SH-SY5Y (cell line): Measurements from ENCODE around the gene ATG9B.

ENCODE experiments used
- GATA2 ChIP-seq: IDR thresholded peaks from 2 replicates; pipeline ENCODE4 v1.6.1; 2011; ENCODE audit warnings: mild to moderate bottlenecking, low read depth, low read length
- GATA3 ChIP-seq: IDR thresholded peaks from 2 replicates; pipeline ENCODE4 v1.6.1; 2011; ENCODE audit warnings: low read depth, mild to moderate bottlenecking, low read length, moderate library complexity

The ATG9B gene

GRCh38 chr7:151047976-151048815, 23.9 kb upstream of the ATG9B start, which contains the start of gene ASIC3:
Gene ASIC3, plus strand, starts transcription at chr7:151048531. Its CDS starts 355 bp downstream, at chr7:151048886.
- TF ChIP-seq GATA3 (no peak), GATA2 (no peak)

GRCh38 chr7:151046603-151047573, 22.6 kb upstream of the ATG9B start:
- TF ChIP-seq GATA2 (peak; percentile 61), GATA3 (no peak)

- no peak for TF ChIP-seq GATA2
- no peak for TF ChIP-seq GATA3
These were observed 21.7 kb upstream of the ATG9B start for GRCh38 chr7:151045967-151046366.

- no peak for TF ChIP-seq GATA3
These were observed 21.0 kb upstream of the ATG9B start for GRCh38 chr7:151045262-151045661.

GRCh38 chr7:151043959-151044358, 19.7 kb upstream of the ATG9B start:
- TF ChIP-seq GATA2 (no peak), GATA3 (no peak)

GRCh38 chr7:151040616-151041375, 16.5 kb upstream of the ATG9B start:
- TF ChIP-seq GATA3 (no peak), GATA2 (no peak)

GRCh38 chr7:151039850-151040548, 15.7 kb upstream of the ATG9B start:
- TF ChIP-seq GATA3 = no peak
- TF ChIP-seq GATA2 = no peak

GRCh38 chr7:151038951-151039849, 14.9 kb upstream of the ATG9B start:
- TF ChIP-seq GATA2 (peak; percentile 23; the same call in 1 of the 2 replicates), GATA3 (no peak)

- TF ChIP-seq GATA2 (no peak), GATA3 (no peak)
These were observed 11.6 kb upstream of the ATG9B start for GRCh38 chr7:151035902-151036301.

GRCh38 chr7:151035026-151035717, 10.9 kb upstream of the ATG9B start:
- no peak for TF ChIP-seq GATA2
- TF ChIP-seq GATA3 = no peak

GRCh38 chr7:151034312-151035025, 10.2 kb upstream of the ATG9B start:
- no peak for TF ChIP-seq GATA2
- TF ChIP-seq GATA3 = no peak
